Prostate gland (tissue), 2 donors: ENCODE results near the gene MAP4. TPM values are rescaled to one million over a fixed set of nuclear protein-coding genes. Genes with fewer than 3 reads are reported as not detected.

Source experiments
- DNase-seq: peaks from one replicate; pipeline ENCODE4 v3.0.0-alpha.2; 2019; ENCODE audit warnings: low spot score
- H3K27ac ChIP-seq, 2 donors: fragments of 200-600 bp; sonication (generic); 2 replicates each; pipeline ENCODE4 v1.5.1; 2017 to 2019
- H3K27me3 ChIP-seq: fragments of 200-600 bp; sonication (generic); replicated peaks from 2 replicates; pipeline ENCODE4 v1.5.1; 2019; ENCODE audit not compliant: insufficient read depth
- H3K36me3 ChIP-seq, 2 donors: fragments of 200-600 bp; sonication (generic); 1 replicate in 1 of 2; 2 replicates in 1 of 2; pipeline versions ENCODE4 v1.5.1 to v1.8.1; 2017 to 2019
- H3K4me1 ChIP-seq: fragments of 200-600 bp; sonication (generic); replicated peaks from 2 replicates; pipeline ENCODE4 v1.5.1; 2019
- H3K4me3 ChIP-seq, 2 donors: fragments of 200-600 bp; sonication (generic); 2 replicates each; pipeline ENCODE4 v1.5.1; 2017 to 2019
- H3K9me3 ChIP-seq: fragments of 200-600 bp; sonication (generic); 2 replicates; pipeline ENCODE4 v1.5.1; 2017
- POLR2A ChIP-seq: fragments of 450-650 bp; IDR thresholded peaks from one replicate; pipeline ENCODE4 v1.6.1; 2016; ENCODE audit warnings: antibody characterized with exemption, mild to moderate bottlenecking
- POLR2AphosphoS5 ChIP-seq: sonication (generic); formaldehyde crosslinking; IDR thresholded peaks from one replicate; pipeline ENCODE4 v1.6.1; 2017; ENCODE audit warnings: antibody characterized with exemption
- WGBS: methylation state at CpG from one replicate; pipeline ENCODE4 v1.1.5; 2018; 5-methylcytosine and 5-hydroxymethylcytosine counted together
- intact Hi-C: fragments of 100-400 bp; cut with DNase I; formaldehyde crosslinking; loops from one replicate; pipeline ENCODE4 v1.14.2; 2022
- total RNA-seq, 2 donors: library from RNA; depleted of rRNA; stranded (reverse); fragments of >200 nt; gene quantifications; one replicate each; pipeline ENCODE4 v1.1.0, GENCODE V29; 2016
- TF ChIP-seq, protein P1 (sequence below), 4 experiments: fragments of 200-600 bp in 2 of 4; fragments of 450-650 bp in 2 of 4; sonication (generic) in 2 of 4; IDR thresholded peaks; 1 replicate in 3 of 4; 2 replicates in 1 of 4; pipeline ENCODE4 v1.5.1; 2016 to 2019; ENCODE audit warnings: antibody characterized with exemption in 4 of 4, mild to moderate bottlenecking in 2 of 4, moderate library complexity in 2 of 4

The MAP4 gene
- total RNA-seq, 2 donors from 2014 or later: 74.3 to 230 TPM

DNA sequence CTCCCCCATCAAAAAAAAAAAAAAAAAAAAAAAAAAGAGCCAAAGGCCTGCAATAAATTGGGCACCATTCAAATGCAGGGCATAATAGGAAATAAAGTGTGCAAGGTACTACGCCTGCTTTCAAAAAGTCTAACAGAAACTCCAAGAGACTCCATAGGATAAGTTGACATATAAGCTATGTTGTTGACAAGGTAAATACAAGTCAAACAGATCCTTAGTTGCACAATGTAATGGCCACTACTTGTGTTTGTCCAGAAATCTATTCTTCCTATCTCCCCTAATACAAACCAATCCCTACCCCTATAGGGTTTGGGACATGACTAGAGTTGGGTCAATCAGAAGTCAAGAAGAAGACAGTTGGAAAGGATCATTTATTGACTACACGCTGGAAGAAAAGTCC, 16.0 kb downstream of the MAP4 start:
- WGBS: 94% methylated on average over 2 of the region's 2 CpGs
- intact Hi-C loops: no loop called here
- no peaks in the 10 kb centered on the region for H3K4me1 ChIP-seq

DNA sequence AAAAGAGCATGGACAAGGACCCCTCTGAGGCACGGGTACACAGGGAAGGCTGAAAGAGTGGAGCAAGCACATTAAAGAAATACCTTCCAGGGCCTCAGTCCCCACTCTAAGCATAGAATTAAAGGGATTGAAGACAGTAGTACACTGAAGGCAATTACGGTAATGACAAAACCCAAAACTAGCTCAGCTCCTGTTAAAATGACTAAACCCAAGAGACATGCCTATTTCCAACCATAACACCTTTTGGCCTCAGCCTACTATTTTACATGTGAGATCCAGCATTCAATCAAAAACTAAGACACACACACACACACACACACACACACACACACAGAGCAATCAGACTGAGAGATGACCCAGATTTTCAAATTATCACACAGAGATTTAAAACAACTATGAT, 19.8 kb downstream of the MAP4 start:
- 94% methylated on average over 2 of the region's 2 CpGs for WGBS
- H3K9me3 ChIP-seq: no peaks in the 10 kb centered on the region
- no peak for DNase-seq
- intact Hi-C loops: no loop called here
- H3K36me3 ChIP-seq: no peaks in the 10 kb centered on the region
- no peak overlapping the region for H3K27ac ChIP-seq
- H3K4me3 ChIP-seq: no peak overlapping the region
- H3K27me3 ChIP-seq: no peaks in the 10 kb centered on the region
- TF ChIP-seq, protein P1, sequence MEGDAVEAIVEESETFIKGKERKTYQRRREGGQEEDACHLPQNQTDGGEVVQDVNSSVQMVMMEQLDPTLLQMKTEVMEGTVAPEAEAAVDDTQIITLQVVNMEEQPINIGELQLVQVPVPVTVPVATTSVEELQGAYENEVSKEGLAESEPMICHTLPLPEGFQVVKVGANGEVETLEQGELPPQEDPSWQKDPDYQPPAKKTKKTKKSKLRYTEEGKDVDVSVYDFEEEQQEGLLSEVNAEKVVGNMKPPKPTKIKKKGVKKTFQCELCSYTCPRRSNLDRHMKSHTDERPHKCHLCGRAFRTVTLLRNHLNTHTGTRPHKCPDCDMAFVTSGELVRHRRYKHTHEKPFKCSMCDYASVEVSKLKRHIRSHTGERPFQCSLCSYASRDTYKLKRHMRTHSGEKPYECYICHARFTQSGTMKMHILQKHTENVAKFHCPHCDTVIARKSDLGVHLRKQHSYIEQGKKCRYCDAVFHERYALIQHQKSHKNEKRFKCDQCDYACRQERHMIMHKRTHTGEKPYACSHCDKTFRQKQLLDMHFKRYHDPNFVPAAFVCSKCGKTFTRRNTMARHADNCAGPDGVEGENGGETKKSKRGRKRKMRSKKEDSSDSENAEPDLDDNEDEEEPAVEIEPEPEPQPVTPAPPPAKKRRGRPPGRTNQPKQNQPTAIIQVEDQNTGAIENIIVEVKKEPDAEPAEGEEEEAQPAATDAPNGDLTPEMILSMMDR (IDR thresholded peaks at IDR 0.05): no peak
- TF ChIP-seq POLR2A: no peak
- TF ChIP-seq POLR2AphosphoS5: no peak
- H3K4me1 ChIP-seq: no peaks in the 10 kb centered on the region

More for the DNA sequence above, 16.0 kb downstream of the MAP4 start:
- DNase-seq: no peak
- Histone ChIP-seq H3K36me3 (no peaks in the 10 kb centered on the region), H3K27me3 (no peaks in the 10 kb centered on the region), H3K9me3 (no peaks in the 10 kb centered on the region), H3K4me3 (no peak overlapping the region), H3K27ac (no peak overlapping the region)
- TF ChIP-seq POLR2AphosphoS5 (no peak), POLR2A (no peak)
- TF ChIP-seq, protein P1 (IDR thresholded peaks at IDR 0.05): no peak

DNA sequence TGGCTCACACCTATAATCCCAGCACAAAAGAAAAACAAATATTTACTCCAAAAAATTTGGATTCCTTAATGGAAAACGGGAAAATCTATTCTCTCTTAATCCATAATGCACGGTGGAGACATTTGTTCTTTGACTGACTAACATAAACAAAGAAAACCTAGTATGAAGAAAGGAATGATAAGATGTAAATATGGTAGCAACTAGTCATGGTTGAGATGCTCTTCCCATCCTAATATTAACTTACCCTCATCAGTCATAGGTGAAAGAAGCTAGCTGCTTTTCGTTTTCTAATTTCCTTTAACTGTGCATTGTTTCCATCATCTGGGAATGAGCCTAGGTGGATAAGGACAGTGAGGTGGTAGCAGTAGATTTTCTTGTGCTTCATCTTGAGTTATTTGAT, 22.0 kb downstream of the MAP4 start:
- H3K4me1 ChIP-seq: no peaks in the 10 kb centered on the region
- WGBS: 64% methylated on average over 3 of the region's 3 CpGs
- DNase-seq: no peak

DNA sequence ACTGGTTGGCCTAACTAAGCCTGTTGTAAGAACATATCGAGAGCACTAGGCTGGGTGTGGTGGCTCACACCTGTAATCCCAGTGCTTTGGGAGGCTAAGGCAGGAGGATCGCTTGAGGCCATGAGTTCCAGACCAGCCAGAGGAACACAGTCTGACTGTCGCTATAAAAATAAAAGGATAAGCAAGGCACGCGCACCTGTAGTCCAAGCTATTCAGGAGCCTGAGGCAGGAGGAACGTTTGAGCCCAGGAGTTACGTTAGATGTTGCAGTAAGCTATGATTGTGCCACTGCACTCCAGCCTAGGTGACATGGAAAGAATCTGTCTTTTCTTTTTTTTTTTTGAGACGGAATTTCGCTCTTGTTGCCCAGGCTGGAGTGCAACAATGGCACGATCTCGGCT, 24.9 kb downstream of the MAP4 start:
- DNase-seq: no peak
- TF ChIP-seq, protein P1 (IDR thresholded peaks at IDR 0.05): no peak
- TF ChIP-seq POLR2AphosphoS5 (no peak), POLR2A (no peak)
- H3K9me3 ChIP-seq: no peaks in the 10 kb centered on the region
- H3K36me3 ChIP-seq: no peaks in the 10 kb centered on the region
- no peaks in the 10 kb centered on the region for H3K4me1 ChIP-seq
- no peak overlapping the region for H3K27ac ChIP-seq
- intact Hi-C loops: loop anchor here (5.0 kb wide), 1 partner anchor 166 kb away; no protein-coding TSS in a partner anchor
- 95% methylated on average over 11 of the region's 11 CpGs for WGBS
- no peaks in the 10 kb centered on the region for H3K27me3 ChIP-seq
- no peak overlapping the region for H3K4me3 ChIP-seq

More for the DNA sequence above, 22.0 kb downstream of the MAP4 start:
- no peak overlapping the region for H3K4me3 ChIP-seq
- intact Hi-C loops: loop anchor here (5.0 kb wide), 1 partner anchor 163 kb away; no protein-coding TSS in a partner anchor
- H3K9me3 ChIP-seq: no peaks in the 10 kb centered on the region
- TF ChIP-seq POLR2AphosphoS5 (no peak), POLR2A (no peak)
- TF ChIP-seq, protein P1 (IDR thresholded peaks at IDR 0.05): no peak
- no peak overlapping the region for H3K27ac ChIP-seq
- no peaks in the 10 kb centered on the region for H3K27me3 ChIP-seq
- H3K36me3 ChIP-seq: no peaks in the 10 kb centered on the region

DNA sequence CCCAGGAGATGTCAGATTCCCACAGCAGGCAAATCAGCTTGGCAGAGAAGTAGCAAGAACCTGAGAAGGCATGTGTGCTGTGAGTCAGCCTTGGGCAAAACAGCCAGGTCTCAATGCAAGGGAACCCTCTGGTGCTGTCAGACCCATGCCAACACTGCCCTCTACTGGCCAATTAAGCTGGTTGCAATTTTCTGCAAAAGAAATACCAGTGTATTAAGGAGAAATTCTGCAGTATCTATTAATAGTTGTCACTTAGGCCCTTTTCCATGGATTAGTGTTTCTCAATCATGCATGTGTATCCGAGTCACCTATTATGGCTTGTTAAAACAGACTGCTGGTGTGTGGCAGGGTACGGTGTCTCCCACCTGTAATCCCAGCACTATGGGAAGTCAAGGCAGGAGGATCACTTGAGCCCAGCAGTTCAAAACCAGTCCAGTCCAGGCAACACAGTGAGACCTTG, 26.2 kb downstream of the MAP4 start:
- DNase-seq: peak; percentile 84
- TF ChIP-seq POLR2AphosphoS5 (peak; percentile 75), POLR2A (no peak)
- TF ChIP-seq, protein P1 (IDR thresholded peaks at IDR 0.05): peak; percentile 85 to 93 (median 90)
- 54% methylated on average over 2 of the region's 2 CpGs for WGBS
- no peak overlapping the region for H3K4me3 ChIP-seq
- no peaks in the 10 kb centered on the region for H3K9me3 ChIP-seq
- H3K27ac ChIP-seq: no peak overlapping the region
- H3K4me1 ChIP-seq: no peaks in the 10 kb centered on the region
- intact Hi-C loops: loop anchor here (1.0 to 5.0 kb wide), 2 partner anchors 153 to 167 kb away; no protein-coding TSS in a partner anchor
- no peaks in the 10 kb centered on the region for H3K27me3 ChIP-seq
- H3K36me3 ChIP-seq: no peaks in the 10 kb centered on the region
